Measurements from ENCODE around the gene LRP4.

DNA sequence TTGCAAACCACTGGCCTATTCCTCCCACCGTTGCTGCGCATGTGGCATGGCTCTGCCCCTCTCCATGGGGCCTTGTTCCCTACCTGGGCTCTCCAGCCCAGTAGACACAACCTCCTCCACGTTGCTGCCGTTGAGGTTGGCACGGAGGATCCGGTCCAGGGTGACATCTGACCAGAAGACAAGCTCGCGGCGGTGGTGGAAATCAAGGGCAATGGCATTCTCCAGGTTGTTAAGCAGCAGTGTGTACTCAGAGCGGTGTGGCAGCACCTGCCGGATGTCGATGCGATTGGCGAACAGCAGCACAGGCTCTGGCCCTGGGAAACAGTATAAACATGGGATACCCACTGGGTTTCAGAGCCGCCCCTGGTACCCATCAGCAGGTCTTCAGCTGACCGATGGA is 23.8 kb downstream of the LRP4 start:
- TF ChIP-seq, protein P1, sequence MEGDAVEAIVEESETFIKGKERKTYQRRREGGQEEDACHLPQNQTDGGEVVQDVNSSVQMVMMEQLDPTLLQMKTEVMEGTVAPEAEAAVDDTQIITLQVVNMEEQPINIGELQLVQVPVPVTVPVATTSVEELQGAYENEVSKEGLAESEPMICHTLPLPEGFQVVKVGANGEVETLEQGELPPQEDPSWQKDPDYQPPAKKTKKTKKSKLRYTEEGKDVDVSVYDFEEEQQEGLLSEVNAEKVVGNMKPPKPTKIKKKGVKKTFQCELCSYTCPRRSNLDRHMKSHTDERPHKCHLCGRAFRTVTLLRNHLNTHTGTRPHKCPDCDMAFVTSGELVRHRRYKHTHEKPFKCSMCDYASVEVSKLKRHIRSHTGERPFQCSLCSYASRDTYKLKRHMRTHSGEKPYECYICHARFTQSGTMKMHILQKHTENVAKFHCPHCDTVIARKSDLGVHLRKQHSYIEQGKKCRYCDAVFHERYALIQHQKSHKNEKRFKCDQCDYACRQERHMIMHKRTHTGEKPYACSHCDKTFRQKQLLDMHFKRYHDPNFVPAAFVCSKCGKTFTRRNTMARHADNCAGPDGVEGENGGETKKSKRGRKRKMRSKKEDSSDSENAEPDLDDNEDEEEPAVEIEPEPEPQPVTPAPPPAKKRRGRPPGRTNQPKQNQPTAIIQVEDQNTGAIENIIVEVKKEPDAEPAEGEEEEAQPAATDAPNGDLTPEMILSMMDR (optimal IDR thresholded peaks at IDR 0.05 in 1 of 3, IDR thresholded peaks at IDR 0.05 in 1 of 3, conservative IDR thresholded peaks at IDR 0.05 in 1 of 3; ENCODE audit: extremely low read depth in 1 of 3, insufficient read depth in 2 of 3, low read length in 3 of 3): no peak
- TF ChIP-seq EZH2 (IDR thresholded peaks at IDR 0.05; ENCODE audit: low read length): no peak

All from keratinocyte (primary cell).